Endothelial cell of umbilical vein (primary cell): ENCODE results near the gene IQGAP2. TPM values are rescaled to one million over a fixed set of nuclear protein-coding genes. Genes with fewer than 3 reads are reported as not detected.

Experiments used
- BruUV-seq: library from RNA; stranded (reverse); fragments of 400-500 nt; replicated peaks from 2 replicates; lab custom pipeline; 2021; lab: Mats Ljungman, UMichigan
- CTCF ChIA-PET: fragments of 300-600, 350-600 bp; sonication (Branson Sonifier 250); formaldehyde crosslinking; loops from one replicate; lab custom pipeline; 2021; ENCODE audit warnings: antibody characterized with exemption, inconsistent platforms; lab: Charles Lee
- POLR2A ChIA-PET: fragments of 300-600, 350-600 bp; sonication (Branson Sonifier 250); formaldehyde crosslinking; loops from one replicate; lab custom pipeline; 2021; ENCODE audit warnings: antibody characterized with exemption, inconsistent platforms; lab: Charles Lee
- DNase-seq: peaks from one replicate; pipeline ENCODE4 v3.0.0-alpha.2; 2011; ENCODE audit warnings: low read depth, low spot score
- FAIRE-seq: peaks from 2 replicates; lab custom pipeline; 2011; peaks lifted over from hg19 to GRCh38; lab: Jason Lieb, UNC
- H2AFZ ChIP-seq: 2 replicates; pipeline ENCODE4 v1.6.0; 2012; ENCODE audit warnings: low read depth, low read length, control low read depth, inconsistent platforms
- H3K27ac ChIP-seq: 2 replicates; pipeline ENCODE4 v1.5.1; 2011; ENCODE audit warnings: low read depth, mild to moderate bottlenecking, control low read depth, low read length, moderate library complexity; ENCODE audit not compliant: insufficient read depth
- H3K27me3 ChIP-seq, 2 experiments: 2 replicates each; pipeline versions ENCODE4 v1.6.0 to v1.6.1; 2011; ENCODE audit warnings: low read length in 2 of 2, mixed read lengths in 1 of 2; ENCODE audit not compliant: control insufficient read depth in 2 of 2, insufficient read depth in 2 of 2
- H3K36me3 ChIP-seq, 2 experiments: 2 replicates in 1 of 2; 3 replicates in 1 of 2; pipeline ENCODE4 v1.5.1; 2011; ENCODE audit warnings: low read length in 2 of 2, mild to moderate bottlenecking in 1 of 2, moderate library complexity in 1 of 2; ENCODE audit not compliant: control insufficient read depth in 2 of 2, insufficient read depth in 2 of 2; ENCODE audit errors: extremely low read depth in 1 of 2
- H3K4me1 ChIP-seq: 3 replicates; pipeline ENCODE4 v1.5.1; 2011; ENCODE audit warnings: mild to moderate bottlenecking, low read length; ENCODE audit not compliant: control insufficient read depth, insufficient read depth; ENCODE audit errors: extremely low read depth
- H3K4me2 ChIP-seq: 2 replicates; pipeline ENCODE4 v1.6.1; 2011; ENCODE audit warnings: low read length, control low read depth, mixed read lengths; ENCODE audit not compliant: insufficient read depth
- H3K4me3 ChIP-seq, 3 experiments: fragments of 200-600 bp in 1 of 3; sonication (generic), shearing (Covaris generic) in 1 of 3; replicated peaks in 1 of 3; 2 replicates each; pipeline ENCODE4 v1.5.1; 2011 to 2016; ENCODE audit warnings: control low read depth in 3 of 3, low read length in 3 of 3, mild to moderate bottlenecking in 2 of 3, inconsistent platforms in 1 of 3, low read depth in 1 of 3, moderate library complexity in 1 of 3; ENCODE audit not compliant: insufficient read depth in 1 of 3
- H3K79me2 ChIP-seq: 2 replicates; pipeline ENCODE4 v1.6.0; 2012; ENCODE audit warnings: low read length, inconsistent platforms; ENCODE audit not compliant: control insufficient read depth, insufficient read depth
- H3K9ac ChIP-seq: replicated peaks from 2 replicates; pipeline ENCODE3; 2011; ENCODE audit warnings: low read length, control low read depth; ENCODE audit not compliant: insufficient read depth; ENCODE audit errors: extremely low read depth
- H3K9me1 ChIP-seq: replicated peaks from 3 replicates; pipeline ENCODE4 v1.6.0; 2011; ENCODE audit warnings: mild to moderate bottlenecking, low read length; ENCODE audit not compliant: control insufficient read depth, insufficient read depth; ENCODE audit errors: extremely low read depth
- H3K9me3 ChIP-seq: replicated peaks from 2 replicates; pipeline ENCODE4 v1.5.1; 2012; ENCODE audit warnings: low read length, inconsistent platforms; ENCODE audit not compliant: control insufficient read depth, insufficient read depth
- H4K20me1 ChIP-seq: replicated peaks from 2 replicates; pipeline ENCODE3; 2011; ENCODE audit warnings: mild to moderate bottlenecking, low read length; ENCODE audit not compliant: control insufficient read depth, insufficient read depth; ENCODE audit errors: extremely low read depth
- EZH2 ChIP-seq: IDR thresholded peaks from 2 replicates; pipeline ENCODE4 v1.6.1; 2012; ENCODE audit warnings: borderline replicate concordance, low read depth, mild to moderate bottlenecking, moderate library complexity, low read length, inconsistent platforms; ENCODE audit not compliant: severe bottlenecking
- FOS ChIP-seq: IDR thresholded peaks from 2 replicates; pipeline ENCODE4 v1.6.1; 2011; ENCODE audit warnings: mild to moderate bottlenecking, low read length, moderate library complexity, borderline replicate concordance; ENCODE audit not compliant: insufficient read depth
- MYC ChIP-seq: IDR thresholded peaks from one replicate; pipeline ENCODE4 v1.6.1; 2011; ENCODE audit warnings: mild to moderate bottlenecking, low read depth, low read length
- POLR2AphosphoS5 ChIP-seq: IDR thresholded peaks from 2 replicates; pipeline ENCODE4 v1.6.1; 2012; ENCODE audit warnings: low read depth, mild to moderate bottlenecking, control low read depth, low read length, moderate library complexity; ENCODE audit not compliant: insufficient read depth
- dilution Hi-C: fragments of 300-500 bp; cut with MboI; formaldehyde crosslinking; loops from one replicate; pipeline ENCODE4 v1.15.0; 2019; ENCODE audit warnings: low sequenced_read_pairs; ENCODE audit not compliant: extremely low pct_ligation_motif_present
- intact Hi-C: fragments of 100-400 bp; cut with micrococcal nuclease; formaldehyde crosslinking; loops from one replicate; pipeline ENCODE4 v1.10.0; 2022
- polyA plus RNA-seq, 4 experiments: library from polyadenylated mRNA; depleted of rRNA in 3 of 4; stranded (reverse) in 3 of 4; unstranded in 1 of 4; fragments of >200 nt; gene quantifications; 2 replicates each; pipeline versions ENCODE4 v1.2.1 to v1.2.3, GENCODE V29; 2011 to 2012; ENCODE audit warnings: missing spikeins in 1 of 4
- total RNA-seq: library from RNA; stranded (reverse); gene quantifications from 2 replicates; pipeline ENCODE4 v1.2.3, GENCODE V29; 2021
- TF ChIP-seq, protein P1 (sequence below), 2 donors: IDR thresholded peaks; 1 replicate in 1 of 2; 2 replicates in 1 of 2; pipeline ENCODE4 v1.5.1; 2011; ENCODE audit warnings: low read length in 2 of 2, mild to moderate bottlenecking in 2 of 2, moderate library complexity in 2 of 2, control low read depth in 1 of 2, inconsistent platforms in 1 of 2, low read depth in 1 of 2; ENCODE audit not compliant: insufficient read depth in 1 of 2; ENCODE audit errors: extremely low read depth in 1 of 2

IQGAP2 gene
- total and polyA plus RNA-seq, 2 donors (not counting 3 experiments of a cell fraction or from before 2014, with no cell fraction given), result 4.5 to 4.7 TPM

DNA sequence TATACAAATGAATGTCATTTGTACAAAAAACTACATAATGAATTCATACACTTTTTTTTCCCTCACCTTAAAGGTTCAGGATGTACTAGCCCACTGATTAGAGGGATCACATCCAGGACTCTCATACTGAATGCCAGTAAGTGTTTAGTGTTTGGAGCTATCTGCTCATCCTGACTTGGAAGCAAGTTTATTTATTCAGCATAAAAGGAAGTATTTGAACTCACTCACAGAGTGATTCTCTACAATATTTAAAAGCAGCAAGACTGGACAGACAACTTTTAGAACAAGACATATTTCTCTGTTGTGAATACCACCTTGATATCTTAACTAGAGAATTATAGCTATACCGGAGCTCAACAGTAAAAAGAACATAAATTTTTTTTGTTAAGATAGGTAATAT lies 14.8 kb upstream of the IQGAP2 start:
- BruUV-seq, result no TSS peak
- H3K4me1 ChIP-seq, result no peaks in the 10 kb centered on the region
- H3K27me3 ChIP-seq, result no peaks in the 10 kb centered on the region
- H2AFZ ChIP-seq, result no peak overlapping the region
- H3K36me3 ChIP-seq, result no peaks in the 10 kb centered on the region
- no peak overlapping the region for H3K4me3 ChIP-seq
- intact Hi-C loops (no loop called here), dilution Hi-C loops (no loop called here)
- H3K9me1 ChIP-seq, result no peaks in the 10 kb centered on the region
- H3K27ac ChIP-seq, result no peak overlapping the region
- no peaks in the 10 kb centered on the region for H3K9me3 ChIP-seq
- CTCF ChIA-PET, result no interaction called here
- no peak overlapping the region for H3K4me2 ChIP-seq
- no peaks in the 10 kb centered on the region for H3K79me2 ChIP-seq
- FAIRE-seq (no peak), DNase-seq (no peak)
- H3K9ac ChIP-seq, result no peak overlapping the region
- TF ChIP-seq MYC, result no peak
- no peak for TF ChIP-seq POLR2AphosphoS5
- no peak for TF ChIP-seq EZH2
- TF ChIP-seq FOS, result no peak
- no peaks in the 10 kb centered on the region for H4K20me1 ChIP-seq
- POLR2A ChIA-PET, result no interaction called here

GRCh38 chr5:76388791-76389512 lies 14.1 kb upstream of the IQGAP2 start:
- no peaks in the 10 kb centered on the region for H3K9me3 ChIP-seq
- TF ChIP-seq, protein P1, sequence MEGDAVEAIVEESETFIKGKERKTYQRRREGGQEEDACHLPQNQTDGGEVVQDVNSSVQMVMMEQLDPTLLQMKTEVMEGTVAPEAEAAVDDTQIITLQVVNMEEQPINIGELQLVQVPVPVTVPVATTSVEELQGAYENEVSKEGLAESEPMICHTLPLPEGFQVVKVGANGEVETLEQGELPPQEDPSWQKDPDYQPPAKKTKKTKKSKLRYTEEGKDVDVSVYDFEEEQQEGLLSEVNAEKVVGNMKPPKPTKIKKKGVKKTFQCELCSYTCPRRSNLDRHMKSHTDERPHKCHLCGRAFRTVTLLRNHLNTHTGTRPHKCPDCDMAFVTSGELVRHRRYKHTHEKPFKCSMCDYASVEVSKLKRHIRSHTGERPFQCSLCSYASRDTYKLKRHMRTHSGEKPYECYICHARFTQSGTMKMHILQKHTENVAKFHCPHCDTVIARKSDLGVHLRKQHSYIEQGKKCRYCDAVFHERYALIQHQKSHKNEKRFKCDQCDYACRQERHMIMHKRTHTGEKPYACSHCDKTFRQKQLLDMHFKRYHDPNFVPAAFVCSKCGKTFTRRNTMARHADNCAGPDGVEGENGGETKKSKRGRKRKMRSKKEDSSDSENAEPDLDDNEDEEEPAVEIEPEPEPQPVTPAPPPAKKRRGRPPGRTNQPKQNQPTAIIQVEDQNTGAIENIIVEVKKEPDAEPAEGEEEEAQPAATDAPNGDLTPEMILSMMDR (IDR thresholded peaks at IDR 0.05; ENCODE audit: extremely low read depth in 1 of 2, insufficient read depth in 1 of 2, low read depth in 1 of 2, low read length in 2 of 2), result no peak
- no peaks in the 10 kb centered on the region for H4K20me1 ChIP-seq
- ChIA-PET CTCF (no interaction called here), POLR2A (no interaction called here)
- H3K4me2 ChIP-seq, result no peak overlapping the region
- no peaks in the 10 kb centered on the region for H3K9me1 ChIP-seq
- H3K4me1 ChIP-seq, result no peaks in the 10 kb centered on the region
- intact Hi-C loops (no loop called here), dilution Hi-C loops (no loop called here)
- BruUV-seq, result no TSS peak
- FAIRE-seq, result no peak
- no peak overlapping the region for H3K27ac ChIP-seq
- H3K79me2 ChIP-seq, result no peaks in the 10 kb centered on the region
- H3K27me3 ChIP-seq, result no peaks in the 10 kb centered on the region
- no peak overlapping the region for H3K4me3 ChIP-seq
- no peak overlapping the region for H3K9ac ChIP-seq
- no peak overlapping the region for H2AFZ ChIP-seq
- DNase-seq, result no peak
- no peaks in the 10 kb centered on the region for H3K36me3 ChIP-seq
